Epithelial cell of esophagus (primary cell): ENCODE data around the gene APBA2.

Source experiments
- DNase-seq: peaks from one replicate; pipeline ENCODE4 v3.0.0; 2010; ENCODE audit warnings: low read depth
- H3K4me3 ChIP-seq: 2 replicates; pipeline ENCODE4 v1.5.1; 2011; ENCODE audit warnings: mild to moderate bottlenecking, low read length, control low read depth
- TF ChIP-seq, protein P1 (sequence below): IDR thresholded peaks from 2 replicates; pipeline ENCODE4 v1.5.1; 2011; ENCODE audit warnings: low read depth, mild to moderate bottlenecking, low read length, control low read depth, inconsistent platforms; ENCODE audit not compliant: insufficient read depth; ENCODE audit errors: missing control alignments

Gene APBA2

DNA sequence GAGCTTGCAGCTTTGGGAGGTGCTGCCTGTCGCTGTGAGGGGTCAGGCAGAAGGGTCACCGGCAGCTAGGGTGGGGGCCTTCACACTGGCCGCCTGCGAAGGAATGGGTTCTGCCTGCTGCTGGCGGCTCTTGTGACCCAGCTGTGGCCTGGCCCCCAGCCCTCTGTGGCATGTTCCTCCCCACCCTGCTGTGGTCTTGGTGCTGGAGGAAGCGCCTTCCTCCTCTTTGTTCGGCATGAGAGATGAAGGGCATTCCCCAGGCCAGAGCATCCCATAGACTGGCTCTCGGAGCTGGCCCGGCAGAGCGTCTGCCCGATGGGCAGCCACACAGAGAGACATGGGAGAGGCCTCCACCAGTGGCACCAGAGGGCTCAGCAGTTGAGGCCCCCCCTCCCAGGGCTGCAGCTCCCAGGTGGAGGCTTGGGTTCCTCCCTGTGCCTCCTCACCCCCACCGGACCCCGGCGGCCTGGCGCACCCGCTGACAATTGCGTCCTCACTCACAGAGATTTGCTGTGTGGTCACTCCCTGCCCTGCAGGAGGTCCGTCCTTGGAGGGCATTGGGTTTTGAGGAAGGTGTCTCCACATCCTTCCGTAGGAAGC, 221.6 kb downstream of the APBA2 start:
- H3K4me3 ChIP-seq: no peak overlapping the region
- DNase-seq: no peak

DNA sequence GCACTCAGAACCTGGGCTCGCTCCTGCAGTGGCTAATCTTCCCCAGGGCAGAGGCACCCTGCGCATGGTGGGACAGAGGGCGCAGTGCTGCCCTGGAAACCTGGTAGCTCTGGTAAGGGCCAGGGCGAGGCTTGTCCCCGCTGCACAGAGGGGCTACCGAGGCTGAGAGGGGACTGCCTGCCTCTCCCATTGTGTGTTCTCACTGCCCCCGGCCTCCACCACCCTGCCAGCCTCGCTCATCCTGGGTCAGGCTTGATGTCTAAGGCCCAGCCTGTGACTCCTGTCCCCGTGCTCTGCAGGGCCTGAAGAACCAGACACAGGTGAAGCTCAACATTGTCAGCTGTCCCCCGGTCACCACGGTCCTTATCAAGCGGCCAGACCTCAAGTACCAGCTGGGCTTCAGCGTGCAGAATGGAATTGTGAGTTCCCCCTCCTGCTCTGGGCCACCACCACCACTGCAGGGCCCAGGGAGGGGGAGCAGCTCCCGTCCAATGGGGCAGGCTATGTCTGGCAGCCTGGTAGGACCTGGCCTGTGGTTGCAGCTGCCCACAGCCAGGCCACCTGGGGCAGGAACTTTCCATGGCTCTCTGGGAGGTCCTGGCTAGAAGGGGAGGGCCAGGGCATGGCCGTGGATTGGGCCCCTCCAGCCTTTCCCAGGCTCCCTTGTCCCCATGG, 222.3 kb downstream of the APBA2 start:
- no peak overlapping the region for H3K4me3 ChIP-seq
- DNase-seq: no peak
- TF ChIP-seq, protein P1, sequence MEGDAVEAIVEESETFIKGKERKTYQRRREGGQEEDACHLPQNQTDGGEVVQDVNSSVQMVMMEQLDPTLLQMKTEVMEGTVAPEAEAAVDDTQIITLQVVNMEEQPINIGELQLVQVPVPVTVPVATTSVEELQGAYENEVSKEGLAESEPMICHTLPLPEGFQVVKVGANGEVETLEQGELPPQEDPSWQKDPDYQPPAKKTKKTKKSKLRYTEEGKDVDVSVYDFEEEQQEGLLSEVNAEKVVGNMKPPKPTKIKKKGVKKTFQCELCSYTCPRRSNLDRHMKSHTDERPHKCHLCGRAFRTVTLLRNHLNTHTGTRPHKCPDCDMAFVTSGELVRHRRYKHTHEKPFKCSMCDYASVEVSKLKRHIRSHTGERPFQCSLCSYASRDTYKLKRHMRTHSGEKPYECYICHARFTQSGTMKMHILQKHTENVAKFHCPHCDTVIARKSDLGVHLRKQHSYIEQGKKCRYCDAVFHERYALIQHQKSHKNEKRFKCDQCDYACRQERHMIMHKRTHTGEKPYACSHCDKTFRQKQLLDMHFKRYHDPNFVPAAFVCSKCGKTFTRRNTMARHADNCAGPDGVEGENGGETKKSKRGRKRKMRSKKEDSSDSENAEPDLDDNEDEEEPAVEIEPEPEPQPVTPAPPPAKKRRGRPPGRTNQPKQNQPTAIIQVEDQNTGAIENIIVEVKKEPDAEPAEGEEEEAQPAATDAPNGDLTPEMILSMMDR: no peak

More for the DNA sequence above, 221.6 kb downstream of the APBA2 start:
- TF ChIP-seq, protein P1: no peak

DNA sequence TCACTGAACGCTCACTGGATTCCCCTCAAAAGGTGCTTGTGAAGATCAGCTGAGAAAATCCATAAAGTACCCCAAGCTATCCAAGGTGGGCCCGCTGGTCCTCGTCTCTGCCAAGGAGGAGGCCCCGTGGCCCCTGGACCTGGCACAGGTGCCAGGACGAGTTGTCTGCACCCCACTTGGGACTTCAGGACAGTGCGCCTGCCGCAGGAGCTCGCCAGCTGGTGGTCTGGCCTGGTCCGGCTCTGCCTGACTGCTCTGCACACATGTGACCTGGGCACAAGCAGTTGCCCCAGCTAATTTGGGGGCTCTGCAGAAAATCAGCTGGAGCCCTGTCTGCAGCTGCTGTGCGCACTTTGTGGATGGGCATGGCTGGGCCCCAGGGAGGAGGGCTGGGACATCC, 224.0 kb downstream of the APBA2 start:
- TF ChIP-seq, protein P1: no peak
- H3K4me3 ChIP-seq: no peak overlapping the region
- no peak for DNase-seq

GRCh38 chr15:29110176-29110575, 224.4 kb downstream of the APBA2 start:
- TF ChIP-seq, protein P1: no peak
- no peak for DNase-seq
- no peak overlapping the region for H3K4me3 ChIP-seq

- DNase-seq: no peak
- no peak overlapping the region for H3K4me3 ChIP-seq
- TF ChIP-seq, protein P1: no peak
Measured at GRCh38 chr15:29110733-29111132, 225.0 kb downstream of the APBA2 start.

- DNase-seq: no peak
- no peak overlapping the region for H3K4me3 ChIP-seq
- TF ChIP-seq, protein P1: no peak
Measured at GRCh38 chr15:29111705-29112281, 226.0 kb downstream of the APBA2 start.
